Pons (tissue), 1 donor: ENCODE results near the gene TIAM2.

Experiments used
- DNase-seq: peaks from one replicate; pipeline ENCODE4 v3.0.0-alpha.2; 2016; ENCODE audit warnings: low spot score

TIAM2 gene

DNA sequence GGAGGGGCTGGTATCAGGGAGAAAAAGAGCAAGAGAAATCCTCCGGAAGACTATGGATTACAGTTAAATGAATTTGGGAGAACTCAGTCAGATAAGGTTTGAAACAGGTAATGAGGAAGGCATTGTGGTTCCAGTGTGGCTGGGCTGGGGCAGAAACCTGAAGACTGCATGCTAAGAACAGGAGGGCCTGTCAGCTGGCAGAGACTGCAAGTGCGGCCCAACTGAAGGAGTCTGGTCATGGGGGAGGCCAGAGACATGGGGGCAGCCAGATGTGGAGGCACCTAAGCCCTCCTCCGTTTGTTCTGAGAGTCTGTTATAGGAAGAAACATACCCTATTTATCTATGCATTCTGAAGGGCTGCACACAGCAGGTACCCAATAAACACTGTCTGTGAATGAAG is 302.6 kb downstream of the TIAM2 start:
- DNase-seq: no peak

GRCh38 chr6:155301867-155302266 is 306.8 kb downstream of the TIAM2 start:
- no peak for DNase-seq

GRCh38 chr6:155303361-155303870 is 308.3 kb downstream of the TIAM2 start:
- no peak for DNase-seq

DNA sequence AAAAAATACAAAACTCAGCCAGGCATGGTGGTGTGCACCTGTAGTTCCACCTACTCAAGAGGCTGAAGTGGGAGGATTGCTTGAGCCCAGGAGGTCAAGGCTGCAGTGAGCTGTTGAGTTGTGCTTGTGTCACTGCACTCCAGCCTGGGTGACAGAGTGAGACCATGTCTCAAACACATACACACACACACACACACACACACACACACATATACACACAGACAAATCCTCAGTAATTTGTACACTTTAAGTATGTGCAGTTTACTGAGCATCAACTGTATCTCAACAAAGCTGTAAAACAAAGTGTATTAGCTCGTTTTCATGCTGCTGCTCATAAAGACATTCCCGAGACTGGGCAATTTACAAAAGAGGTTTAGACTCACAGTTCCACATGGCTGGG is 311.8 kb downstream of the TIAM2 start:
- no peak for DNase-seq
